ENCODE results near the gene RPH3AL. TPM values are rescaled to one million over a fixed set of nuclear protein-coding genes. Genes with fewer than 3 reads are reported as not detected.

The RPH3AL gene
- total RNA-seq, 1 donor from 2014 or later: 6.0 TPM

DNA sequence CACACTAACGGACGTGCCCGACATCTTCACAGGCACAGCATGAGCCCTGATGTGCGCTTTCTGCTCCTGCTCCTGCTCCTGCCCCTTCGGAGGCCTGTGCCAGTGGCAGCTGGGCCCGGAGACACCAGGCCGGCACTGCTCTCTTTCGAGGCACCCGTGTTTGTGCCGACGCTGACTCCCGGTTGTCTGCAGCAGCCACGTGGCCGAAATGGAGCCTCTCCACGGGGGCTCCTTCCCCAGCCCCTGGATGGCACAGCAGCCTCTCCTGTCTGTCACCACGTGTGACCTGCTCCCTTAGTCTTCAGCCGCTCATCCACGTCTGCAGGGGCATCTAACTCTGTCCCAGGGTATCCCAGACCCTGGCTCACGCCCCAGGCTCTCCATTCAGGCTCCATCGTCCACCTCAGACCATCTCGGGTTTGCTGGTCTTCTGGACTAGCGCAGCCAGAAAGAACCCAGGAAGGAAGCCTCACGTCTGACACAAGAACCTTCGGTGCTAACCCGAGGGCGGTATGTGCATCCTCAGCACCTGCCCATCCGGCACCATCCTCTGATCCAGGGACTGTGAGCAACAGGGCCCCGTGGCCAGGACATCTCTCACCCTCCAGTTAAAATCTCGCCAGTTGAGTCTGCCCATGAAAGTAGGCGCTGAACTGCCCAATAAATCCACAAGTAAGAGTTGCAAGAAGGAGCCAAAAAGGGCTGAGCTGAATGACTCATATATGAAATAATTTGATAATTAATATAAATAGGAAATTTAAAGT, 4.2 kb upstream of the RPH3AL start:
- no peak for ATAC-seq (ENCODE audit: low read depth)
- no peak for DNase-seq
- peaks cover 3% of the 10 kb centered on the region for H3K27me3 Mint-ChIP-seq
- no peaks in the 10 kb centered on the region for H3K9me3 Mint-ChIP-seq
- TF ChIP-seq CTCF (IDR thresholded peaks at IDR 0.05): no peak
- H3K4me1 Mint-ChIP-seq: no peaks in the 10 kb centered on the region
- POLR2A ChIA-PET: no interaction called here
- CTCF ChIA-PET: no interaction called here
- H3K36me3 Mint-ChIP-seq (ENCODE audit: low read depth): no peaks in the 10 kb centered on the region
- intact Hi-C loops (cut with micrococcal nuclease): no loop called here
- no peak overlapping the region for H3K4me3 Mint-ChIP-seq
- no peak overlapping the region for H3K27ac Mint-ChIP-seq

- CTCF ChIA-PET: no interaction called here
Measured at GRCh38 chr17:354651-355556, 2.3 kb upstream of the RPH3AL start.

DNA sequence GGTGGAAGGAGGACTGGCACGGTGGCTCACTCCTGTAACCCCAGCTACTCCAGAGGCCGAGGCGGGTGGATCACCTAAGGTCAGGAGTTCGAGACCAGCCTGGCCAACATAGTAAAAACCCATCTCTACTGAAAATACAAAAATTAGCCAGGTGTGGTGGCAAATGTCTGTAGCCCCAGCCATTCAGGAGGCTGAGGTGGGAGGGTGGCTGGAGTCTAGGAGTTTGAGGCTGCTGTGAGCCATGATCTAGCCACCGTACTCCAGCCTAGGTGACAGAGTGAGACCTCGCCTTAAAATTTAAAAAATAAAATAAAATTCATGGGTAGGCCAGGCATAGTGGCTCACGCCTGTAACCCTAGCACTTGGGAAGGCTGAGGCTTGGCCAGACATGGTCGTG, 1.2 kb upstream of the RPH3AL start:
- Mint-ChIP-seq H3K27me3 (peaks cover 9% of the 10 kb centered on the region), H3K27ac (no peak overlapping the region), H3K4me3 (no peak overlapping the region), H3K4me1 (no peaks in the 10 kb centered on the region), H3K36me3 (ENCODE audit: low read depth) (no peaks in the 10 kb centered on the region), H3K9me3 (no peaks in the 10 kb centered on the region)
- TF ChIP-seq CTCF (IDR thresholded peaks at IDR 0.05): no peak
- POLR2A ChIA-PET: no interaction called here
- ATAC-seq (ENCODE audit: low read depth) (no peak), DNase-seq (no peak)
- intact Hi-C loops (cut with micrococcal nuclease): no loop called here
- CTCF ChIA-PET: no interaction called here

More at GRCh38 chr17:354651-355556, 2.3 kb upstream of the RPH3AL start:
- intact Hi-C loops (cut with micrococcal nuclease): no loop called here
- no peaks in the 10 kb centered on the region for H3K36me3 Mint-ChIP-seq (ENCODE audit: low read depth)
- no peak overlapping the region for H3K27ac Mint-ChIP-seq
- DNase-seq: no peak
- no peak for TF ChIP-seq CTCF (IDR thresholded peaks at IDR 0.05)
- no peak overlapping the region for H3K4me3 Mint-ChIP-seq
- no peak for ATAC-seq (ENCODE audit: low read depth)
- POLR2A ChIA-PET: no interaction called here
- H3K27me3 Mint-ChIP-seq: peaks cover 7% of the 10 kb centered on the region
- no peaks in the 10 kb centered on the region for H3K9me3 Mint-ChIP-seq
- no peaks in the 10 kb centered on the region for H3K4me1 Mint-ChIP-seq

DNA sequence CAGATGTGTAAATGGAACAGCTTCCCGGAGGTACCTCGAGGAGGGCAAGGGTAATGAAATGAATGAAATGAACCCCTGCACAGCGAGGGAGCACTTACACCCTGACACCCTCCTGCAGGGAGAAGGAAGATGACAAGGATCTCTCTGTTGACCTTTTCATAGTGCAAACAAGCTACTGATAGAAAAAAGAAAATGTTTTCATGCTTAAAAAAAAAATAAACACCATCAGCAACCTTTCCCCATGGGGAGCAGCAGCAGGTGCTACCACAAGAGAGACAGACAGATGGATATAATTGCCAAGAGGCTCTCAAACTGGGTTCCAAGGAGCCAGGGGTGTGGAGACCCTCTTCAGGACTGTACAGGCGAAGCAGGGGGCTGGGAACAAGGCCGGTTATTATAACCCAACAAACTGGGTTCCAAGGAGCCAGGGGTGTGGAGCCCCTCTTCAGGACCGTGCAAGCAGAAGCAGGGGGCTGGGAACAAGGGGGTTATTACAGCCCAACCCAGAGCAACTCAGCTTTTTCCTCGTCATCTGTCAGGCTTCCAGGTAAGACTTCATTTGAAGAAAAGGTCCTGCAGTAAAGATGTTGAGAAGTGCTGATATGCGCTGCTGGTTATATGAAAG, 718 bp upstream of the RPH3AL start:
- POLR2A ChIA-PET: no interaction called here
- no peaks in the 10 kb centered on the region for H3K36me3 Mint-ChIP-seq (ENCODE audit: low read depth)
- H3K4me1 Mint-ChIP-seq: no peaks in the 10 kb centered on the region

More for the DNA sequence above, 718 bp upstream of the RPH3AL start:
- H3K9me3 Mint-ChIP-seq: no peaks in the 10 kb centered on the region
- ATAC-seq (ENCODE audit: low read depth) (no peak), DNase-seq (no peak)
- no peak overlapping the region for H3K27ac Mint-ChIP-seq
- peaks cover 10% of the 10 kb centered on the region for H3K27me3 Mint-ChIP-seq
- no peak overlapping the region for H3K4me3 Mint-ChIP-seq
- no peak for TF ChIP-seq CTCF (IDR thresholded peaks at IDR 0.05)
- intact Hi-C loops (cut with micrococcal nuclease): no loop called here
- CTCF ChIA-PET: no interaction called here

Measured in activated B cell treated with CpG ODN at 0.5 μM for 24 hours (primary cell).